GM23338 (cell line): ENCODE results near the gene PPP1CB. TPM values are rescaled to one million over a fixed set of nuclear protein-coding genes. Genes with fewer than 3 reads are reported as not detected.
A peak's percentile ranks its signal among the peaks of the same experiment; 100 is the strongest.

ENCODE experiments used
- ATAC-seq: fragments of 200-7000 bp; cut with Tn5 transposase; 3 replicates; pipeline ENCODE4 v1.9.1; 2020
- DNase-seq: peaks from one replicate; pipeline ENCODE4 v3.0.0-alpha.2; 2015; ENCODE audit warnings: low spot score
- H2AFZ ChIP-seq: fragments of 200-600 bp; sonication (generic); 2 replicates; pipeline ENCODE4 v1.8.0; 2016; ENCODE audit warnings: antibody characterized with exemption, mild to moderate bottlenecking, moderate library complexity
- H3F3A ChIP-seq: fragments of 200-600 bp; sonication (generic); replicated peaks from 2 replicates; pipeline ENCODE4 v1.8.0; 2017; ENCODE audit warnings: antibody characterized with exemption, mixed run types, low read depth
- H3K27ac ChIP-seq: fragments of 200-600 bp; sonication (generic); 2 replicates; pipeline ENCODE4 v1.6.1; 2016; ENCODE audit warnings: low read depth
- H3K27me3 ChIP-seq: fragments of 200-600 bp; sonication (generic); 2 replicates; pipeline ENCODE4 v1.8.0; 2016; ENCODE audit warnings: mild to moderate bottlenecking, mixed run types, moderate library complexity; ENCODE audit not compliant: insufficient read depth
- H3K36me3 ChIP-seq: fragments of 200-600 bp; sonication (generic); 2 replicates; pipeline ENCODE4 v1.8.0; 2016; ENCODE audit warnings: mild to moderate bottlenecking; ENCODE audit not compliant: insufficient read depth
- H3K4me1 ChIP-seq: fragments of 200-600 bp; sonication (generic); 2 replicates; pipeline ENCODE4 v1.8.0; 2016; ENCODE audit warnings: mild to moderate bottlenecking, moderate library complexity; ENCODE audit not compliant: insufficient read depth
- H3K4me2 ChIP-seq: fragments of 200-600 bp; sonication (generic); 2 replicates; pipeline ENCODE4 v1.7.1; 2017; ENCODE audit warnings: mixed run types
- H3K4me3 ChIP-seq: fragments of 200-600 bp; sonication (generic); 2 replicates; pipeline ENCODE4 v1.6.1; 2016; ENCODE audit warnings: mixed run types
- H3K79me2 ChIP-seq: fragments of 200-600 bp; sonication (generic); replicated peaks from 2 replicates; pipeline ENCODE4 v1.8.0; 2017; ENCODE audit warnings: mild to moderate bottlenecking; ENCODE audit not compliant: insufficient read depth
- H3K9me2 ChIP-seq: fragments of 200-600 bp; sonication (generic); 2 replicates; pipeline ENCODE4 v1.8.0; 2017; ENCODE audit not compliant: insufficient read depth
- H4K20me1 ChIP-seq: fragments of 200-600 bp; sonication (generic); replicated peaks from 2 replicates; pipeline ENCODE4 v1.8.0; 2017; ENCODE audit warnings: mild to moderate bottlenecking; ENCODE audit not compliant: insufficient read depth
- H3K27ac Mint-ChIP-seq: 2 replicates; pipeline ENCODE4 v1.8.0; 2020; ENCODE audit warnings: inconsistent platforms, mild to moderate bottlenecking, moderate library complexity, mixed read lengths
- H3K27me3 Mint-ChIP-seq: 3 replicates; pipeline ENCODE4 v1.8.0; 2022; ENCODE audit warnings: low read depth, mild to moderate bottlenecking, moderate library complexity, mixed read lengths, inconsistent platforms; ENCODE audit not compliant: insufficient read depth, poor library complexity
- H3K36me3 Mint-ChIP-seq: 3 replicates; pipeline ENCODE4 v1.8.0; 2021; ENCODE audit warnings: low read depth, mild to moderate bottlenecking, inconsistent platforms, moderate library complexity, mixed read lengths
- H3K4me1 Mint-ChIP-seq: 3 replicates; pipeline ENCODE4 v1.8.0; 2020; ENCODE audit warnings: mild to moderate bottlenecking, inconsistent platforms, mixed read lengths
- H3K4me3 Mint-ChIP-seq: 3 replicates; pipeline ENCODE4 v1.8.0; 2021; ENCODE audit warnings: moderate library complexity, mild to moderate bottlenecking, inconsistent platforms, mixed read lengths
- H3K9me3 Mint-ChIP-seq: 3 replicates; pipeline ENCODE4 v1.8.0; 2020; ENCODE audit warnings: moderate library complexity, mild to moderate bottlenecking, inconsistent platforms, mixed read lengths
- CREB1 ChIP-seq: fragments of 250-450 bp; sonication (Bioruptor Pico); IDR thresholded peaks from 2 replicates; pipeline ENCODE4 v1.5.0; 2020; ENCODE audit warnings: low read depth, mild to moderate bottlenecking, moderate library complexity
- EZH2phosphoT487 ChIP-seq: fragments of 200-600 bp; sonication (generic); IDR thresholded peaks from one replicate; pipeline ENCODE4 v1.8.1; 2018; ENCODE audit warnings: antibody characterized with exemption; ENCODE audit not compliant: unreplicated experiment
- POLR2AphosphoS5 ChIP-seq: IDR thresholded peaks from 2 replicates; pipeline ENCODE4 v1.6.1; 2016; ENCODE audit warnings: antibody characterized with exemption, low read depth
- ZNF114 ChIP-seq: fragments of 250-450 bp; sonication (Bioruptor Pico); IDR thresholded peaks from 2 replicates; pipeline ENCODE4 v1.5.0; 2020; ENCODE audit warnings: mild to moderate bottlenecking, moderate library complexity
- ZNF331 ChIP-seq: fragments of 250-450 bp; sonication (Bioruptor Pico); IDR thresholded peaks from 2 replicates; pipeline ENCODE4 v1.5.0; 2020; ENCODE audit warnings: low read depth, mild to moderate bottlenecking, moderate library complexity
- long read RNA-seq: library from polyadenylated mRNA; unstranded; transcript quantifications from one replicate; pipeline ENCODE4 v2.0.0, GENCODE V29; 2020; ENCODE audit not compliant: unreplicated experiment
- polyA plus RNA-seq: library from polyadenylated mRNA; unstranded; fragments of >200 nt; fragmentation: Nextera tagmentation; extraction: Ambion mirVana; gene quantifications from 2 replicates; pipeline ENCODE4 v1.2.1, GENCODE V29; 2016
- total RNA-seq: library from RNA; depleted of rRNA; stranded (reverse); fragments of >200 nt; shearing (Covaris generic); gene quantifications from 2 replicates; pipeline ENCODE4 v1.2.3, GENCODE V29; 2014; rRNA removed
- TF ChIP-seq, protein P1 (sequence below), 2 experiments: fragments of 200-600 bp in 1 of 2; sonication (generic) in 1 of 2; conservative IDR thresholded peaks; 2 replicates each; pipeline versions ENCODE4 v1.5.1 to v1.6.1; 2016 to 2017; ENCODE audit warnings: antibody characterized with exemption in 2 of 2, low read depth in 2 of 2, mild to moderate bottlenecking in 2 of 2, moderate library complexity in 1 of 2
- TF ChIP-seq, protein P2 (sequence below): IDR thresholded peaks from one replicate; pipeline ENCODE4 v1.6.1; 2018; ENCODE audit warnings: antibody characterized with exemption; ENCODE audit not compliant: unreplicated experiment

Gene PPP1CB
- total RNA-seq (118 and 146 TPM in 2 replicates), polyA plus RNA-seq (90.7 and 103 TPM in 2 replicates)
- long read RNA-seq, full-length matches to known transcripts, result 12 of 21 reads
- long read RNA-seq, partial matches to known transcripts, result 3 of 21 reads
- long read RNA-seq, other reads (novel, unspliced or antisense), result 6 of 21 reads

- Histone ChIP-seq H3F3A (no peaks in the 10 kb centered on the region), H3K36me3 (no peaks in the 10 kb centered on the region), H3K4me2 (peak within 1 kb of the TSS; percentile 93), H3K4me1 (peaks cover 19% of the 10 kb centered on the region), H3K9me2 (no peaks in the 10 kb centered on the region), H3K79me2 (peaks cover 45% of the 10 kb centered on the region), H4K20me1 (peaks cover 21% of the 10 kb centered on the region), H3K27me3 (0 out of 2 replicates have a peak, but pooled peaks cover 5% of the 10 kb centered on the region), H2AFZ (peak within 1 kb of the TSS; percentile 99), H3K27ac (peak within 1 kb of the TSS; percentile 92), H3K4me3 (peak within 1 kb of the TSS; percentile 82)
- ATAC-seq, result peak; percentile 91
- Mint-ChIP-seq H3K27ac (peak within 1 kb of the TSS; percentile 99), H3K27me3 (peaks cover 12% of the 10 kb centered on the region), H3K9me3 (no peaks in the 10 kb centered on the region), H3K4me1 (peaks cover 28% of the 10 kb centered on the region), H3K36me3 (peaks cover 4% of the 10 kb centered on the region; the same call in 1 of the 3 replicates), H3K4me3 (peak within 1 kb of the TSS; percentile 92)
- TF ChIP-seq ZNF331 (CRISPR knock-in tag) (no peak), POLR2AphosphoS5 (peak; percentile 93), CREB1 (peak; percentile 87)
- TF ChIP-seq, protein P1, sequence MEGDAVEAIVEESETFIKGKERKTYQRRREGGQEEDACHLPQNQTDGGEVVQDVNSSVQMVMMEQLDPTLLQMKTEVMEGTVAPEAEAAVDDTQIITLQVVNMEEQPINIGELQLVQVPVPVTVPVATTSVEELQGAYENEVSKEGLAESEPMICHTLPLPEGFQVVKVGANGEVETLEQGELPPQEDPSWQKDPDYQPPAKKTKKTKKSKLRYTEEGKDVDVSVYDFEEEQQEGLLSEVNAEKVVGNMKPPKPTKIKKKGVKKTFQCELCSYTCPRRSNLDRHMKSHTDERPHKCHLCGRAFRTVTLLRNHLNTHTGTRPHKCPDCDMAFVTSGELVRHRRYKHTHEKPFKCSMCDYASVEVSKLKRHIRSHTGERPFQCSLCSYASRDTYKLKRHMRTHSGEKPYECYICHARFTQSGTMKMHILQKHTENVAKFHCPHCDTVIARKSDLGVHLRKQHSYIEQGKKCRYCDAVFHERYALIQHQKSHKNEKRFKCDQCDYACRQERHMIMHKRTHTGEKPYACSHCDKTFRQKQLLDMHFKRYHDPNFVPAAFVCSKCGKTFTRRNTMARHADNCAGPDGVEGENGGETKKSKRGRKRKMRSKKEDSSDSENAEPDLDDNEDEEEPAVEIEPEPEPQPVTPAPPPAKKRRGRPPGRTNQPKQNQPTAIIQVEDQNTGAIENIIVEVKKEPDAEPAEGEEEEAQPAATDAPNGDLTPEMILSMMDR (conservative IDR thresholded peaks at IDR 0.05; ENCODE audit: low read depth in 2 of 2), result peak in 1 of 2 experiments; percentile 19; a peak in 1 of 4 replicates
- DNase-seq, result peak; percentile 91
Measured at GRCh38 chr2:28751252-28751955, at the start of gene PPP1CB. TSS of gene PPP1CB (plus strand) at chr2:28751830. CDS start at chr2:28752125, 295 bp downstream.

DNA sequence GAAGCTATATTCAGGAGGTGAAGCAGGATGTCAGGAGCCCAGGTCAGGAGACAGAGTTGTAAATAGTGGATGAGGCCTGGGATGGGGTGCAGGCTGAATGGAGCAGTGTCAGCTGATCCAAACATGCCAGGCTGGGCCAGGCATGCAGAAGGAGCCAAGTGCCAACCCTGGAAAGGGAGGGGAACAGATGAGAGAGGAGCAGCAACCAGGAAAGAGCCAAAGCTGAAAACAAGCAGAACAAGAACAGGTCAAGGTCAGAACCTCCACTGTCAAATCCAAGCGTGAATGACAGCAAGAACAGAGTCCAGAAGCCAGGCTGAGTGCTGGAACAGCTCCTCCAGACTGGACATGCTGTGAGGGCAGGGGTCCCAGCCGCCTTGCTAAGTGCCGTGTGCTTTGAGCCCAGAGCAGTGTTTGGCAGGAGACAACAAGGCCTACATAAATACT is 49.2 kb upstream of the PPP1CB start:
- H3F3A ChIP-seq, result no peaks in the 10 kb centered on the region
- ATAC-seq (no peak), DNase-seq (no peak)
- Mint-ChIP-seq H3K4me3 (no peak overlapping the region), H3K36me3 (peaks cover 4% of the 10 kb centered on the region; the same call in 1 of the 3 replicates), H3K27me3 (peaks cover 4% of the 10 kb centered on the region), H3K4me1 (peaks cover 4% of the 10 kb centered on the region), H3K27ac (no peak overlapping the region), H3K9me3 (peaks cover 20% of the 10 kb centered on the region)
- H3K9me2 ChIP-seq, result no peaks in the 10 kb centered on the region
- H4K20me1 ChIP-seq, result no peaks in the 10 kb centered on the region
- H3K4me2 ChIP-seq, result no peak overlapping the region
- H3K4me1 ChIP-seq, result no peaks in the 10 kb centered on the region
- no peak overlapping the region for H3K27ac ChIP-seq
- H3K36me3 ChIP-seq, result no peaks in the 10 kb centered on the region
- no peak overlapping the region for H2AFZ ChIP-seq
- H3K4me3 ChIP-seq, result no peak overlapping the region
- H3K79me2 ChIP-seq, result no peaks in the 10 kb centered on the region
- H3K27me3 ChIP-seq, result no peaks in the 10 kb centered on the region
- no peak for TF ChIP-seq ZNF331 (CRISPR knock-in tag)
- no peak for TF ChIP-seq EZH2phosphoT487
- TF ChIP-seq, protein P1 (conservative IDR thresholded peaks at IDR 0.05; ENCODE audit: low read depth in 2 of 2), result no peak
- TF ChIP-seq, protein P2, sequence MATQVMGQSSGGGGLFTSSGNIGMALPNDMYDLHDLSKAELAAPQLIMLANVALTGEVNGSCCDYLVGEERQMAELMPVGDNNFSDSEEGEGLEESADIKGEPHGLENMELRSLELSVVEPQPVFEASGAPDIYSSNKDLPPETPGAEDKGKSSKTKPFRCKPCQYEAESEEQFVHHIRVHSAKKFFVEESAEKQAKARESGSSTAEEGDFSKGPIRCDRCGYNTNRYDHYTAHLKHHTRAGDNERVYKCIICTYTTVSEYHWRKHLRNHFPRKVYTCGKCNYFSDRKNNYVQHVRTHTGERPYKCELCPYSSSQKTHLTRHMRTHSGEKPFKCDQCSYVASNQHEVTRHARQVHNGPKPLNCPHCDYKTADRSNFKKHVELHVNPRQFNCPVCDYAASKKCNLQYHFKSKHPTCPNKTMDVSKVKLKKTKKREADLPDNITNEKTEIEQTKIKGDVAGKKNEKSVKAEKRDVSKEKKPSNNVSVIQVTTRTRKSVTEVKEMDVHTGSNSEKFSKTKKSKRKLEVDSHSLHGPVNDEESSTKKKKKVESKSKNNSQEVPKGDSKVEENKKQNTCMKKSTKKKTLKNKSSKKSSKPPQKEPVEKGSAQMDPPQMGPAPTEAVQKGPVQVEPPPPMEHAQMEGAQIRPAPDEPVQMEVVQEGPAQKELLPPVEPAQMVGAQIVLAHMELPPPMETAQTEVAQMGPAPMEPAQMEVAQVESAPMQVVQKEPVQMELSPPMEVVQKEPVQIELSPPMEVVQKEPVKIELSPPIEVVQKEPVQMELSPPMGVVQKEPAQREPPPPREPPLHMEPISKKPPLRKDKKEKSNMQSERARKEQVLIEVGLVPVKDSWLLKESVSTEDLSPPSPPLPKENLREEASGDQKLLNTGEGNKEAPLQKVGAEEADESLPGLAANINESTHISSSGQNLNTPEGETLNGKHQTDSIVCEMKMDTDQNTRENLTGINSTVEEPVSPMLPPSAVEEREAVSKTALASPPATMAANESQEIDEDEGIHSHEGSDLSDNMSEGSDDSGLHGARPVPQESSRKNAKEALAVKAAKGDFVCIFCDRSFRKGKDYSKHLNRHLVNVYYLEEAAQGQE, result no peak
- TF ChIP-seq CREB1, result no peak
- no peak for TF ChIP-seq ZNF114 (CRISPR knock-in tag)
